Measurements from ENCODE around the gene NME7.

The NME7 gene

DNA sequence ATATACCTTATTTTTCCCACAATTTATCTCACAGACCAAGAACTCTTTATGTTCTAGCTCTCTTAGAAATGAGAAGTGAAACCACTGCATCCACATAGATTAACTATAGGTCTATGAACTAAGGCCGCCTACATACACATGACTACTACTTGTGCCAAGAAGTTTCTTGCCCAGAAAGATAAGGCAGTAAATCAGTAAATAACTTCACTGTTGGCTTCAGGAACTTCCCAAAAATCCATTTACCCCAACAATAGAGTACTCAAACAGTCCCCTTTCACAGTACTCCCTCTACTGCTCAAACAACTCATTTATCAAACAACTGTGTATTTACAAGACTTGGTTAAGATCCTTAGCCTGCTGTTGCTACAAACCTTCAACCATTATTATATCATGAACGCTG is 96.5 kb downstream of the NME7 start:
- no peak overlapping the region for H3K4me3 ChIP-seq (ENCODE audit: insufficient read depth, low read depth, low read length)
- WGBS, 2 experiments: 90 to 93% methylated on average over 2 of the region's 2 CpGs

DNA sequence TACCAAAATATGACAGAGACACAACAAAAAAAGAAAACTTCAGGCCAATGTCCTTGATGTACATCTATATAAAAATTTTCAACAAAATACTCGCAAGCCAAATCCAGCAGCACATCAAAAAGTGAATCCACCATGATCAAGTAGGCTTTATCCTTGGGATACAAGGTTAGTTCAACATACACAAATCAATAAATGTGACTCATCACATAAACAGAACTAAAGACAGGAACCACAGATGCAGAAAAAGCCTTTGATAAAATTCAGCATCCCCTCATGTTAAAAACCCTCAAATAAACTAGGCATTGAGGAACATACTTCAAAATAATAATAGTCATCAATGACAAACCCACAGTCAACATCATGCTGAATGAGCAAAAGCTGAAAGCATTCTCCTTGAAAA is 101.5 kb downstream of the NME7 start:
- no peaks in the 10 kb centered on the region for H3K9me3 ChIP-seq (ENCODE audit: control insufficient read depth, low read length)
- 86 to 90% methylated on average over 1 of the region's 1 CpG for WGBS, 2 experiments
- H3K27ac ChIP-seq (ENCODE audit: insufficient read depth, low read depth, low read length, poor library complexity, severe bottlenecking): no peak overlapping the region
- H3K4me1 ChIP-seq (ENCODE audit: control insufficient read depth, insufficient read depth, low read length): no peaks in the 10 kb centered on the region
- H3K4me3 ChIP-seq (ENCODE audit: insufficient read depth, low read depth, low read length): no peak overlapping the region
- H3K36me3 ChIP-seq (ENCODE audit: control insufficient read depth, insufficient read depth, low read length): no peaks in the 10 kb centered on the region
- H3K27me3 ChIP-seq (ENCODE audit: control insufficient read depth, insufficient read depth, low read length, poor library complexity, severe bottlenecking): no peaks in the 10 kb centered on the region

More for the DNA sequence above, 96.5 kb downstream of the NME7 start:
- Histone ChIP-seq H3K4me1 (ENCODE audit: control insufficient read depth, insufficient read depth, low read length) (no peaks in the 10 kb centered on the region), H3K27ac (ENCODE audit: insufficient read depth, low read depth, low read length, poor library complexity, severe bottlenecking) (no peak overlapping the region), H3K36me3 (ENCODE audit: control insufficient read depth, insufficient read depth, low read length) (no peaks in the 10 kb centered on the region), H3K27me3 (ENCODE audit: control insufficient read depth, insufficient read depth, low read length, poor library complexity, severe bottlenecking) (no peaks in the 10 kb centered on the region), H3K9me3 (ENCODE audit: control insufficient read depth, low read length) (no peaks in the 10 kb centered on the region)

DNA sequence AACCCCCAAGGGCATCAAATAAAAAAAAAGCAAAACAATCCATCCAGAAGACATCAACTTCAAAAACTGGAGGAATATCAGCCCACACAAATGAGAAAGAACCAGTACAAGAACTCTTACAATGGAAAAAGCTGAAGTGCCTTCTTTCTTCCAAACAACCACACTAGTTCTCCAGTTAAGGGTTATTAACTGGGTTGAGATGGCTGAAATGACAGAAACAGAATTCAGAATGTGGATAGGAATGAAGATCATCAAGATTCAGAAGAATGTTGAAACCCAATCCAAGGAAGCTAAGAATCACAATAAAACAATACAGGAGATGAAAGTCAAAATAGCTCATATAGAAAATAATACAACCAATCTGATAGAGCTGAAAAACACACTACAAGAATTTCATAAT is 104.5 kb downstream of the NME7 start:
- no peaks in the 10 kb centered on the region for H3K36me3 ChIP-seq (ENCODE audit: control insufficient read depth, insufficient read depth, low read length)
- no peak overlapping the region for H3K4me3 ChIP-seq (ENCODE audit: insufficient read depth, low read depth, low read length)
- H3K27ac ChIP-seq (ENCODE audit: insufficient read depth, low read depth, low read length, poor library complexity, severe bottlenecking): no peak overlapping the region
- H3K9me3 ChIP-seq (ENCODE audit: control insufficient read depth, low read length): no peaks in the 10 kb centered on the region
- no peaks in the 10 kb centered on the region for H3K27me3 ChIP-seq (ENCODE audit: control insufficient read depth, insufficient read depth, low read length, poor library complexity, severe bottlenecking)
- H3K4me1 ChIP-seq (ENCODE audit: control insufficient read depth, insufficient read depth, low read length): no peaks in the 10 kb centered on the region

DNA sequence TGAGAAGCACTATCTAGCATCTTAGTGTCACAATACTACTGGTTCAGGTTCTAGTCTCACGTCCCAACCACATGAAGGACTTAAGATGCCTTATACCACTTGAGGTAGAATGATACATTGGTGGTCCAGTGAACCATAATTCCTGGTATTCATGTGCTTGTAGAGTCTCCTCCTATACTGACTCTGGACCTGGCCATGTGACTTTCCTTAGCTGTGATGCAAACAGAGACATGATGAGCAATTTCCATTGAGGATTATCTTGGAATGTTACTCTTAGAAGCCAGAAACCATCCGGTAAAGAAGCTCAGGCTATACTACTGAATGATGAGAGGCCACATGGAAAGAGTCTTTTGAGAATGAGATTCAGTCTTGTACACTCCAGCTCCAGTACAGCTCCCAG is 105.7 kb downstream of the NME7 start:
- no peaks in the 10 kb centered on the region for H3K4me1 ChIP-seq (ENCODE audit: control insufficient read depth, insufficient read depth, low read length)
- no peak overlapping the region for H3K4me3 ChIP-seq (ENCODE audit: insufficient read depth, low read depth, low read length)
- H3K36me3 ChIP-seq (ENCODE audit: control insufficient read depth, insufficient read depth, low read length): no peaks in the 10 kb centered on the region
- H3K27ac ChIP-seq (ENCODE audit: insufficient read depth, low read depth, low read length, poor library complexity, severe bottlenecking): no peak overlapping the region
- H3K9me3 ChIP-seq (ENCODE audit: control insufficient read depth, low read length): no peaks in the 10 kb centered on the region
- no peaks in the 10 kb centered on the region for H3K27me3 ChIP-seq (ENCODE audit: control insufficient read depth, insufficient read depth, low read length, poor library complexity, severe bottlenecking)
- 86 to 95% methylated on average over 2 of the region's 2 CpGs for WGBS, 2 experiments

DNA sequence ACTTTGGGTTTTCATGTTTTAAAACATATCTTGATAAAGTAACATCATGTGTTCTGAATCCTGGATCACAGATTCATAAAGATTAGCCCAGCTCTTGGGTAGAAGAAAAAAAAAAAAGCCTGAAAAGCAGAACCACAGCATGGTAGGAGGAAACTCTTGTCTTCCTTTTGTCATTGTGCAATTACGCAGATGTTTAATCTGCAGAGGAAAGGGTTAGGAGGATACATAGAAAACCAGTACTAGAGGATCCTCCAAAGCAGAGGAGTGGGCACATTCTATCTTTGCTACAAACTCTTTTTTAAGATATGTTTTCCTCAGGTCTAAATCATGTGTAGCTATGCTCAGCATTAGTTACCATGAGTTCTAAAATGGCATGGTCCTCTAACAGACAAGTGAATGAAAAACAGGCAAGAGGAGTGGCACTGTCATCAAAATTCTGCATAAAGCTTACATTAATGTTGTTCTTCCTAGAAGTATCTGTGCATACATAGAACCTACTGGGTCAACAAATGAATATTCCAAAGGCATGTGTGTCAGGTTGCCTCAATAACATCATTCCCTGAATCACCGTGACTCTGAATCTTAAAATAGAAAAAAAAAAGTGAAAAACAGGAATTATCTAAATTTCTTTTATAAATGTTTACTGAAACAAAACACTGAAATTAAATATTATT is 107.0 kb downstream of the NME7 start:
- Histone ChIP-seq H3K4me1 (ENCODE audit: control insufficient read depth, insufficient read depth, low read length) (no peaks in the 10 kb centered on the region), H3K27me3 (ENCODE audit: control insufficient read depth, insufficient read depth, low read length, poor library complexity, severe bottlenecking) (no peaks in the 10 kb centered on the region), H3K27ac (ENCODE audit: insufficient read depth, low read depth, low read length, poor library complexity, severe bottlenecking) (no peak overlapping the region), H3K9me3 (ENCODE audit: control insufficient read depth, low read length) (no peaks in the 10 kb centered on the region), H3K36me3 (ENCODE audit: control insufficient read depth, insufficient read depth, low read length) (no peaks in the 10 kb centered on the region), H3K4me3 (ENCODE audit: insufficient read depth, low read depth, low read length) (no peak overlapping the region)
- WGBS, 2 experiments: 91 to 100% methylated on average over 1 of the region's 2 CpGs

DNA sequence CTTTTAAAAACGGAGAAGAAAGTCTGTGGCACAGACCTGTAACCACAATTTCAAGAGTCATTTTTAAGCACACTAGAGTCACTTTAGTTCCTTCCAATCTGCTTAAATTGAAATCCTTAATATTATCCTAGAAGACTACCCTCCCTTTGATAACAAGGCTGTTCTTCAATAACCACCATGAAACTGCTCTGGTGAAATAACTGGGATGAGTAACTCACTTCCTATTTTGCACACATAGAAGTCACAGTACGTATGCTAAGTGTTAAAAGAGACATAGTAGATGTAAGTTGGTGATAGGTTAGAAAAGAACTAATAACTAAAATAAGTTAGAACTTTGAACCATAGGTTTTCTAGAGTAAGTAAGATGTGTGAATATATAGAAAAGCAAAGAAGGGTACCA is 107.8 kb downstream of the NME7 start:
- no peaks in the 10 kb centered on the region for H3K27me3 ChIP-seq (ENCODE audit: control insufficient read depth, insufficient read depth, low read length, poor library complexity, severe bottlenecking)
- 91 to 100% methylated on average over 1 to 2 of the region's 2 CpGs for WGBS, 2 experiments
- H3K4me3 ChIP-seq (ENCODE audit: insufficient read depth, low read depth, low read length): no peak overlapping the region

DNA sequence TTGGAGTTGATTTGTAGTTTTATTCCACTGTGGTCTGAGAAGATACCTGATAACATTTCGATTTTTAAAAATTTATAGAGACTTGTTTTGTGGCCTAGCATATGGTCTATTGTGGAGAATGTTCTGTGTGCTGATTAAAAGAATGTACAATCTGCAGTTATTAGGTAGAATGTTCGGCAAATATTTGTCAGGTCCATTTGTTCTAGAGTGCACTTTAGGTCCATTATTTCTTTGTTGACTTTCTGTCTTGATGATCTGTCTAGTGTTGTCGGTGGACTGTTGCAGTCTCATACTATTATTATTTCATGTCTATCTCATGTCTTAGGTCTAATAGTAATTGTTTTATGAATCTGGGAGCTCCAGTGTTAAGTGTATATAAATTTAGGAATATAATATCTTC is 116.8 kb downstream of the NME7 start:
- H3K4me1 ChIP-seq (ENCODE audit: control insufficient read depth, insufficient read depth, low read length): no peaks in the 10 kb centered on the region
- H3K4me3 ChIP-seq (ENCODE audit: insufficient read depth, low read depth, low read length): no peak overlapping the region
- no peak overlapping the region for H3K27ac ChIP-seq (ENCODE audit: insufficient read depth, low read depth, low read length, poor library complexity, severe bottlenecking)
- no peaks in the 10 kb centered on the region for H3K9me3 ChIP-seq (ENCODE audit: control insufficient read depth, low read length)
- no peaks in the 10 kb centered on the region for H3K27me3 ChIP-seq (ENCODE audit: control insufficient read depth, insufficient read depth, low read length, poor library complexity, severe bottlenecking)
- WGBS, 2 experiments: 88 to 91% methylated on average over 2 of the region's 3 CpGs
- no peaks in the 10 kb centered on the region for H3K36me3 ChIP-seq (ENCODE audit: control insufficient read depth, insufficient read depth, low read length)

More for the DNA sequence above, 107.8 kb downstream of the NME7 start:
- Histone ChIP-seq H3K9me3 (ENCODE audit: control insufficient read depth, low read length) (no peaks in the 10 kb centered on the region), H3K4me1 (ENCODE audit: control insufficient read depth, insufficient read depth, low read length) (no peaks in the 10 kb centered on the region), H3K36me3 (ENCODE audit: control insufficient read depth, insufficient read depth, low read length) (no peaks in the 10 kb centered on the region), H3K27ac (ENCODE audit: insufficient read depth, low read depth, low read length, poor library complexity, severe bottlenecking) (no peak overlapping the region)

DNA sequence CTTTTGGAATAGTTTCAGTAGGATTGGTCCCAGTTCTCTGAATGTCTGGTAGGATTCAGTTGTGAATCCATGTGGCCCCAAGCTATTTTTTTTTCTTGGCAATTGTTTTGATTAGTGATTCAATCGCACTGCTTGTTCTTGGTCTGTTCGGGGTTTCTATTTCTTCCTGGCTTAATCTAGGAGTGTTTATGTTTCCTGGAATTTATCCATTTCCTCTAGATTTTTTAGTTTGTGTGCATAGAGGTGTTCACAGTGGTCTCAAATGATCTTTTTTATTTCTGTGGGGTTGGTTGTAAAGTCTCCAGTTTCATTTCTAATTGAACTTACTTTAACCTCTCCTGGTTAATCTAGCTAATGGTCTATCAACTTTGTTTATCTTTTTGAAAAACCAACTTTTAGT is 117.6 kb downstream of the NME7 start:
- Histone ChIP-seq H3K9me3 (ENCODE audit: control insufficient read depth, low read length) (no peaks in the 10 kb centered on the region), H3K36me3 (ENCODE audit: control insufficient read depth, insufficient read depth, low read length) (no peaks in the 10 kb centered on the region), H3K27me3 (ENCODE audit: control insufficient read depth, insufficient read depth, low read length, poor library complexity, severe bottlenecking) (no peaks in the 10 kb centered on the region), H3K27ac (ENCODE audit: insufficient read depth, low read depth, low read length, poor library complexity, severe bottlenecking) (no peak overlapping the region), H3K4me3 (ENCODE audit: insufficient read depth, low read depth, low read length) (no peak overlapping the region), H3K4me1 (ENCODE audit: control insufficient read depth, insufficient read depth, low read length) (no peaks in the 10 kb centered on the region)
- 90 to 100% methylated on average over 2 of the region's 2 CpGs for WGBS, 2 experiments

DNA sequence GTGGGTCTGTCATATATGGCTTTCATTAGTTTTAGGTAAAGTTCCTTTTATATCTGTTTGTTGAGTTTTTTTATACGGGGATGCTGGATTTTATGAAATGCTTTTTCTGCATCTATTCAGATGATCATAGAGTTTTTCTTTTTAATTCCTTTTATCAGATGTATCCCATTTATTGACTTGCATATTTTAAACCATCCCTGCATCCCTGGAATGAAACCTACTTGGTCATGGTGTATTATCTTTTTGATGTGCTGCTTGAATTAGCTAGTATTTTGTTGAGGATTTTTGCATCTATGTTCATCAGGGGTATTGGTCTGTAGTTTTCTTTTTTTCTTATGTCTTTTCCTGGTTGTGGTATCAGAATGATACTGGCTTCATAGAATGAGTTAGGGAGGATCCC is 118.0 kb downstream of the NME7 start:
- Histone ChIP-seq H3K4me3 (ENCODE audit: insufficient read depth, low read depth, low read length) (no peak overlapping the region), H3K27ac (ENCODE audit: insufficient read depth, low read depth, low read length, poor library complexity, severe bottlenecking) (no peak overlapping the region), H3K36me3 (ENCODE audit: control insufficient read depth, insufficient read depth, low read length) (no peaks in the 10 kb centered on the region), H3K9me3 (ENCODE audit: control insufficient read depth, low read length) (no peaks in the 10 kb centered on the region), H3K27me3 (ENCODE audit: control insufficient read depth, insufficient read depth, low read length, poor library complexity, severe bottlenecking) (no peaks in the 10 kb centered on the region), H3K4me1 (ENCODE audit: control insufficient read depth, insufficient read depth, low read length) (no peaks in the 10 kb centered on the region)
- 100% methylated on average over 1 of the region's 1 CpG; no CpG with 5 or more reads in 1 of the 2 experiments for WGBS, 2 experiments

DNA sequence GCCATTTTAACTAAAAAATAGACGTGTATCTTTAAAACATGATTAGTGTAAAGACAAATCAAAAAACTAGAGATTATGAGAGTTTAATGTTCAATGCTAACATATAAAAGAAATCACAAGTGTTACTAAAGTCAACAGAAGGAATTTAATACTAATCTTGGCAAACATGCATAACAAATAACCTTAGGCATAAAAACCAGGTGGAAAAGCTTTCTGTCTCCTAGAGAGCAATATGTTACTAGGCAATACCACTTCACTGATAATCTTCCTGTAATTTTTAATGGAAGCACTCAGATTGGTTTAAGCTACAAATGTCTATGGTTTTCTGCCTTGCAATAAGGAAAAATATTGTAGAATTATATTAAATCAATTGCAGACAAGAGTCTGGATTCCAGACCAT is 121.9 kb downstream of the NME7 start:
- Histone ChIP-seq H3K4me1 (ENCODE audit: control insufficient read depth, insufficient read depth, low read length) (peaks cover 2% of the 10 kb centered on the region), H3K27me3 (ENCODE audit: control insufficient read depth, insufficient read depth, low read length, poor library complexity, severe bottlenecking) (no peaks in the 10 kb centered on the region), H3K4me3 (ENCODE audit: insufficient read depth, low read depth, low read length) (no peak overlapping the region), H3K36me3 (ENCODE audit: control insufficient read depth, insufficient read depth, low read length) (no peaks in the 10 kb centered on the region), H3K27ac (ENCODE audit: insufficient read depth, low read depth, low read length, poor library complexity, severe bottlenecking) (no peak overlapping the region), H3K9me3 (ENCODE audit: control insufficient read depth, low read length) (no peaks in the 10 kb centered on the region)
- WGBS, 2 experiments: no CpG with 5 or more reads among the region's 1 CpG
